Smooth muscle cell (in vitro differentiated cells): ENCODE measurements around the gene DOCK10. TPM values are rescaled to one million over a fixed set of nuclear protein-coding genes. Genes with fewer than 3 reads are reported as not detected.

ENCODE experiments used
- DNase-seq: peaks from one replicate; lab custom pipeline; 2025; ENCODE audit not compliant: unreplicated experiment; lab: John Stamatoyannopoulos, UW
- H2AFZ ChIP-seq: fragments of 200-600 bp; sonication (generic); 2 replicates; pipeline ENCODE4 v1.6.0; 2016; ENCODE audit warnings: antibody characterized with exemption, low read depth, mild to moderate bottlenecking
- H3F3A ChIP-seq: fragments of 200-600 bp; sonication (generic); 2 replicates; pipeline ENCODE4 v1.6.0; 2017; ENCODE audit warnings: antibody characterized with exemption, low read depth
- H3K27ac ChIP-seq: fragments of 200-600 bp; sonication (generic); 2 replicates; pipeline ENCODE4 v1.5.1; 2016; ENCODE audit warnings: low read depth, mild to moderate bottlenecking
- H3K27me3 ChIP-seq: fragments of 200-600 bp; sonication (generic); 2 replicates; pipeline ENCODE4 v1.6.1; 2016; ENCODE audit warnings: low read depth, mild to moderate bottlenecking
- H3K36me3 ChIP-seq: fragments of 200-600 bp; sonication (generic); 2 replicates; pipeline ENCODE4 v1.5.1; 2016; ENCODE audit warnings: low read depth
- H3K4me1 ChIP-seq: fragments of 200-600 bp; sonication (generic); 2 replicates; pipeline ENCODE4 v1.5.1; 2016; ENCODE audit warnings: low read depth
- H3K4me2 ChIP-seq: fragments of 200-600 bp; sonication (generic); 2 replicates; pipeline ENCODE4 v1.6.0; 2016; ENCODE audit warnings: mild to moderate bottlenecking
- H3K4me3 ChIP-seq: fragments of 200-600 bp; sonication (generic); 2 replicates; pipeline ENCODE4 v1.5.1; 2016; ENCODE audit warnings: mild to moderate bottlenecking
- H3K79me2 ChIP-seq: fragments of 200-600 bp; sonication (generic); 2 replicates; pipeline ENCODE4 v1.6.0; 2016; ENCODE audit warnings: low read depth, mild to moderate bottlenecking
- H3K9ac ChIP-seq: fragments of 200-600 bp; sonication (generic); 2 replicates; pipeline ENCODE4 v1.6.0; 2016; ENCODE audit warnings: low read depth
- H3K9me3 ChIP-seq: fragments of 200-600 bp; sonication (generic); replicated peaks from 2 replicates; pipeline ENCODE4 v1.5.1; 2016; ENCODE audit warnings: low read depth
- H4K20me1 ChIP-seq: fragments of 200-600 bp; sonication (generic); 2 replicates; pipeline ENCODE4 v1.6.0; 2016; ENCODE audit warnings: low read depth
- CTCF ChIP-seq: fragments of 200-600 bp; sonication (generic); IDR thresholded peaks from 2 replicates; pipeline ENCODE4 v1.5.1; 2017; ENCODE audit warnings: borderline replicate concordance, mild to moderate bottlenecking, antibody characterized with exemption; ENCODE audit not compliant: insufficient read depth, poor library complexity, severe bottlenecking
- WGBS: methylation state at CpG from one replicate; pipeline ENCODE4 v1.1.7; 2016; ENCODE audit warnings: low lambda C conversion rate; 5-methylcytosine and 5-hydroxymethylcytosine counted together
- polyA plus RNA-seq: library from polyadenylated mRNA; unstranded; fragments of >200 nt; fragmentation: Nextera tagmentation; extraction: Ambion mirVana; gene quantifications from 2 replicates; pipeline ENCODE4 v1.2.1, GENCODE V29; 2016
- total RNA-seq: library from RNA; depleted of rRNA; stranded (reverse); fragments of >200 nt; gene quantifications from 2 replicates; pipeline ENCODE4 v1.2.3, GENCODE V29; 2014

Gene DOCK10
- total and polyA plus RNA-seq, 2 experiments from 2014 or later: 0.04 TPM; not detected in 1

- H3K27ac ChIP-seq: no peak overlapping the region
Measured at GRCh38 chr2:224807153-224807964, 234.9 kb downstream of the DOCK10 start.

GRCh38 chr2:224803930-224804329 lies 238.3 kb downstream of the DOCK10 start:
- Histone ChIP-seq H3K79me2 (no peaks in the 10 kb centered on the region), H3K4me3 (no peak overlapping the region), H3K27me3 (no peaks in the 10 kb centered on the region), H3K9me3 (no peaks in the 10 kb centered on the region), H3K4me1 (no peaks in the 10 kb centered on the region), H3K9ac (no peak overlapping the region), H4K20me1 (no peaks in the 10 kb centered on the region), H3F3A (no peaks in the 10 kb centered on the region), H3K36me3 (no peaks in the 10 kb centered on the region), H3K27ac (no peak overlapping the region), H3K4me2 (no peak overlapping the region), H2AFZ (no peak overlapping the region)
- TF ChIP-seq CTCF: no peak
- no peak for DNase-seq
- 85% methylated on average over 1 of the region's 1 CpG for WGBS

More at GRCh38 chr2:224807153-224807964, 234.9 kb downstream of the DOCK10 start:
- Histone ChIP-seq H2AFZ (no peak overlapping the region), H3F3A (no peaks in the 10 kb centered on the region), H3K79me2 (no peaks in the 10 kb centered on the region), H4K20me1 (no peaks in the 10 kb centered on the region), H3K4me3 (no peak overlapping the region), H3K27me3 (no peaks in the 10 kb centered on the region), H3K9ac (no peak overlapping the region), H3K36me3 (no peaks in the 10 kb centered on the region), H3K4me1 (no peaks in the 10 kb centered on the region), H3K9me3 (no peaks in the 10 kb centered on the region), H3K4me2 (no peak overlapping the region)
- no peak for DNase-seq
- WGBS: 85% methylated on average over 6 of the region's 6 CpGs
- no peak for TF ChIP-seq CTCF

GRCh38 chr2:224802407-224802806 lies 239.9 kb downstream of the DOCK10 start:
- Histone ChIP-seq H3K27me3 (no peaks in the 10 kb centered on the region), H3K4me2 (no peak overlapping the region), H4K20me1 (no peaks in the 10 kb centered on the region), H3K4me1 (no peaks in the 10 kb centered on the region), H3K36me3 (no peaks in the 10 kb centered on the region), H3K9me3 (no peaks in the 10 kb centered on the region), H3K27ac (no peak overlapping the region), H3K4me3 (no peak overlapping the region), H2AFZ (no peak overlapping the region), H3F3A (no peaks in the 10 kb centered on the region), H3K9ac (no peak overlapping the region), H3K79me2 (no peaks in the 10 kb centered on the region)
- WGBS: 28% methylated on average over 1 of the region's 1 CpG
- DNase-seq: no peak
- TF ChIP-seq CTCF: no peak

DNA sequence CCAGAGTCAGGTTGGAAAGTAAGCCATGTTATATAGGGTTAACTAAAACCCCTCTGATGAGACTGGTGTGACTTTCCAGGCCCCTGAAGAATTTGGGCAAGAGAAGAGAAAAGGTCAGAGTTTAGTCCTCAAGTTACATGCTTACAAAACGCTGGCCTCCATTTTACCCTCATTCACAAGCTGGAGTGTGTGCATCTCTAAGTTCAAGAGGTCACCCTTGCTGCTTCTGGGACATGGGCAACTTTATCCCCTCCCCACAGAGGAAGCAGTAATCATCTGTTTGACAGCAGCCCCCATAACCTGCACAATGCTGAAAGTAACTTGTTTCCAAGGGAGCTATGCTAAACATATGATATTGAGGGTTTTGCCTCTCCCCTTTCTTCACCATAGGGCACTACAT lies 240.9 kb downstream of the DOCK10 start:
- no peak for DNase-seq
- Histone ChIP-seq H3F3A (no peaks in the 10 kb centered on the region), H2AFZ (no peak overlapping the region), H3K9ac (no peak overlapping the region), H4K20me1 (no peaks in the 10 kb centered on the region), H3K9me3 (no peaks in the 10 kb centered on the region), H3K36me3 (no peaks in the 10 kb centered on the region), H3K27me3 (no peaks in the 10 kb centered on the region), H3K4me1 (no peaks in the 10 kb centered on the region), H3K79me2 (no peaks in the 10 kb centered on the region), H3K27ac (no peak overlapping the region), H3K4me2 (no peak overlapping the region), H3K4me3 (no peak overlapping the region)
- TF ChIP-seq CTCF: no peak
- WGBS: 42% methylated on average over 1 of the region's 1 CpG
